MM.1S (cell line): ENCODE data around the gene FUT4.

ENCODE experiments used
- DNase-seq: peaks from one replicate; pipeline ENCODE4 v3.0.0-alpha.2; 2015
- H2AFZ ChIP-seq: fragments of 300-600 bp; sonication (generic); 2 replicates; pipeline ENCODE4 v1.6.0; 2016; ENCODE audit warnings: antibody characterized with exemption, low read length
- H3F3A ChIP-seq: fragments of 300-600 bp; sonication (generic); 2 replicates; pipeline ENCODE4 v1.6.1; 2016; ENCODE audit warnings: mild to moderate bottlenecking, antibody characterized with exemption, low read length, moderate library complexity, mixed read lengths; ENCODE audit not compliant: insufficient read depth
- H3K27ac ChIP-seq: fragments of 300-600 bp; sonication (generic); 2 replicates; pipeline ENCODE4 v1.5.1; 2016; ENCODE audit warnings: mild to moderate bottlenecking, low read length
- H3K27me3 ChIP-seq: fragments of 300-600 bp; sonication (generic); replicated peaks from 2 replicates; pipeline ENCODE4 v1.6.0; 2016; ENCODE audit warnings: low read length; ENCODE audit not compliant: insufficient read depth
- H3K36me3 ChIP-seq: fragments of 300-600 bp; sonication (generic); replicated peaks from 2 replicates; pipeline ENCODE4 v1.6.1; 2016; ENCODE audit warnings: mild to moderate bottlenecking, low read length, mixed read lengths; ENCODE audit not compliant: insufficient read depth
- H3K4me1 ChIP-seq: fragments of 300-600 bp; sonication (generic); 2 replicates; pipeline ENCODE4 v1.6.1; 2016; ENCODE audit warnings: low read length, mixed read lengths
- H3K4me2 ChIP-seq: fragments of 300-600 bp; sonication (generic); 2 replicates; pipeline ENCODE4 v1.6.0; 2016; ENCODE audit warnings: low read depth, low read length
- H3K4me3 ChIP-seq: fragments of 300-600 bp; sonication (generic); 2 replicates; pipeline ENCODE4 v1.5.1; 2016; ENCODE audit warnings: low read length, mixed read lengths
- H3K79me2 ChIP-seq: fragments of 300-600 bp; sonication (generic); 2 replicates; pipeline ENCODE4 v1.6.1; 2016; ENCODE audit warnings: mixed run types, low read length, mixed read lengths
- H3K9ac ChIP-seq: fragments of 300-600 bp; sonication (generic); 2 replicates; pipeline ENCODE4 v1.6.1; 2016; ENCODE audit warnings: low read length, mixed read lengths
- H3K9me2 ChIP-seq: fragments of 300-600 bp; sonication (generic); replicated peaks from 2 replicates; pipeline ENCODE4 v1.6.1; 2016; ENCODE audit warnings: mild to moderate bottlenecking, low read length, mixed read lengths; ENCODE audit not compliant: insufficient read depth
- H3K9me3 ChIP-seq: fragments of 300-600 bp; sonication (generic); replicated peaks from 2 replicates; pipeline ENCODE4 v1.6.1; 2016; ENCODE audit warnings: mild to moderate bottlenecking, low read length, mixed read lengths; ENCODE audit not compliant: insufficient read depth
- H4K20me1 ChIP-seq: fragments of 300-600 bp; sonication (generic); 2 replicates; pipeline ENCODE4 v1.6.1; 2016; ENCODE audit warnings: mild to moderate bottlenecking, low read length, moderate library complexity, mixed read lengths; ENCODE audit not compliant: insufficient read depth
- EZH2 ChIP-seq: fragments of 300-600 bp; sonication (generic); optimal IDR thresholded peaks from 2 replicates; pipeline ENCODE3; 2017; ENCODE audit warnings: low read depth, mild to moderate bottlenecking, antibody characterized with exemption, low read length, mixed read lengths
- EZH2phosphoT487 ChIP-seq: fragments of 300-600 bp; sonication (generic); IDR thresholded peaks from 2 replicates; pipeline ENCODE4 v1.6.1; 2018; ENCODE audit warnings: antibody characterized with exemption, low read length
- TF ChIP-seq, protein P1 (sequence below): fragments of 300-600 bp; sonication (generic); IDR thresholded peaks from 2 replicates; pipeline ENCODE4 v1.5.1; 2016; ENCODE audit warnings: antibody characterized with exemption, low read length, mixed read lengths

FUT4 gene

DNA sequence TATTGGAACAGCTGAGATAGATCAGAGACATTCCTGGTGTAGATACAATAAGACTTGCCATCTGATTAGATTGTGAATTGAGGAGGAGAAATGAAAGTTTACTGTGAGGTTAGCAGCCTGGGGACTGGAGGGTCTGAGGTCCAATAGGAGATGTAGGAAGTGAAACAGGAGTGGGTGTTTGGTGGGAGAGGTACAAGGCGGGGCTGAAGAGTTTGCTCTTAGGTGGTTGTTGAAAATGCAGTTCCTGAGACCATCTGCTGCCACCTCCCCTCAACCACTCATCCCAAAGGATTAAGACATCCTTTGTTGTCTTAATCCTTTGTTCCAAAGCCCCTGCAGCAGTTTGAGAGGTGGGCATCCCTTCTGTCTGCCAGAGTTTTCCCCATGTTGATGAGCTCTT is 38.2 kb downstream of the FUT4 start:
- DNase-seq: no peak
- Histone ChIP-seq H2AFZ (no peak overlapping the region), H3K9me2 (no peaks in the 10 kb centered on the region)

DNA sequence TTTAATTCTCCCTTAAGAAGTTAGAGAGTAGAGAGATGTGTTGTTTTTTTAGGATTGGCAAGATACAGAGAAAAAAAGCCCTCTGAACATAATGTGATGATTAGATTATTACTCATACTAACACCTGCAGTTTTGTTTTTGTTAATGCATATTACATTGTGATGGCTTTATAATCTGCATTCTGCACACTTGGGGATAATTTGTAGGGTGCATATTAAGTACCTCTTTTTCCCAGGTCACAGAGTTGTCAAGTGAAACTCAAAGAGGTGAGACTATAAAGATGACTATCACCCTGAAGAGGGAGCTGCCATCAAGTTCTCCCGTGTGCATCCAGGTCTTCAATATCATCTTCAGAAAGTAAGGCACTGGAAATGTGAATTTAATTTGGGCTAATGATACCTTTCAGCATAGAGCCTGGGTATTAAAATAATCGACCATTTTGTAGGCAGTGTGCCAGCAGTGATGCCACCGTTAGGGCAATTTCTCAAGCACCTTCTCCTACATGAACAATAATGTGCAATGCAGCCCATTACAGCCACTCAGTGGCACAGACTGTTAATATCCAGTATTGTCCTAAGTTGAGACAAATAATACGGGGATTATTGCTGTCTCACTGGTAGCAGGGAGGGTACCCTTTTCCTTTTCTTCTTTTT is 39.6 kb downstream of the FUT4 start:
- H3K9ac ChIP-seq: no peak overlapping the region
- H3K4me3 ChIP-seq: no peak overlapping the region
- H4K20me1 ChIP-seq: no peaks in the 10 kb centered on the region
- no peaks in the 10 kb centered on the region for H3K27me3 ChIP-seq
- H3K9me3 ChIP-seq: no peaks in the 10 kb centered on the region
- no peaks in the 10 kb centered on the region for H3F3A ChIP-seq
- no peak overlapping the region for H2AFZ ChIP-seq
- H3K4me1 ChIP-seq: peaks cover 9% of the 10 kb centered on the region; the same call in 1 of the 2 replicates
- TF ChIP-seq EZH2 (no peak), EZH2phosphoT487 (no peak)
- TF ChIP-seq, protein P1, sequence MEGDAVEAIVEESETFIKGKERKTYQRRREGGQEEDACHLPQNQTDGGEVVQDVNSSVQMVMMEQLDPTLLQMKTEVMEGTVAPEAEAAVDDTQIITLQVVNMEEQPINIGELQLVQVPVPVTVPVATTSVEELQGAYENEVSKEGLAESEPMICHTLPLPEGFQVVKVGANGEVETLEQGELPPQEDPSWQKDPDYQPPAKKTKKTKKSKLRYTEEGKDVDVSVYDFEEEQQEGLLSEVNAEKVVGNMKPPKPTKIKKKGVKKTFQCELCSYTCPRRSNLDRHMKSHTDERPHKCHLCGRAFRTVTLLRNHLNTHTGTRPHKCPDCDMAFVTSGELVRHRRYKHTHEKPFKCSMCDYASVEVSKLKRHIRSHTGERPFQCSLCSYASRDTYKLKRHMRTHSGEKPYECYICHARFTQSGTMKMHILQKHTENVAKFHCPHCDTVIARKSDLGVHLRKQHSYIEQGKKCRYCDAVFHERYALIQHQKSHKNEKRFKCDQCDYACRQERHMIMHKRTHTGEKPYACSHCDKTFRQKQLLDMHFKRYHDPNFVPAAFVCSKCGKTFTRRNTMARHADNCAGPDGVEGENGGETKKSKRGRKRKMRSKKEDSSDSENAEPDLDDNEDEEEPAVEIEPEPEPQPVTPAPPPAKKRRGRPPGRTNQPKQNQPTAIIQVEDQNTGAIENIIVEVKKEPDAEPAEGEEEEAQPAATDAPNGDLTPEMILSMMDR: no peak
- H3K9me2 ChIP-seq: no peaks in the 10 kb centered on the region
- no peak overlapping the region for H3K4me2 ChIP-seq
- no peak overlapping the region for H3K27ac ChIP-seq
- H3K36me3 ChIP-seq: no peaks in the 10 kb centered on the region
- H3K79me2 ChIP-seq: no peaks in the 10 kb centered on the region
- no peak for DNase-seq

More for the DNA sequence above, 38.2 kb downstream of the FUT4 start:
- no peaks in the 10 kb centered on the region for H3K79me2 ChIP-seq
- TF ChIP-seq EZH2phosphoT487: no peak
- no peak for TF ChIP-seq EZH2
- TF ChIP-seq, protein P1: no peak
- no peak overlapping the region for H3K27ac ChIP-seq
- H3F3A ChIP-seq: no peaks in the 10 kb centered on the region
- no peak overlapping the region for H3K9ac ChIP-seq
- H3K27me3 ChIP-seq: no peaks in the 10 kb centered on the region
- no peak overlapping the region for H3K4me2 ChIP-seq
- peaks cover 9% of the 10 kb centered on the region; the same call in 1 of the 2 replicates for H3K4me1 ChIP-seq
- H3K4me3 ChIP-seq: no peak overlapping the region
- H3K9me3 ChIP-seq: no peaks in the 10 kb centered on the region
- H4K20me1 ChIP-seq: no peaks in the 10 kb centered on the region
- no peaks in the 10 kb centered on the region for H3K36me3 ChIP-seq

DNA sequence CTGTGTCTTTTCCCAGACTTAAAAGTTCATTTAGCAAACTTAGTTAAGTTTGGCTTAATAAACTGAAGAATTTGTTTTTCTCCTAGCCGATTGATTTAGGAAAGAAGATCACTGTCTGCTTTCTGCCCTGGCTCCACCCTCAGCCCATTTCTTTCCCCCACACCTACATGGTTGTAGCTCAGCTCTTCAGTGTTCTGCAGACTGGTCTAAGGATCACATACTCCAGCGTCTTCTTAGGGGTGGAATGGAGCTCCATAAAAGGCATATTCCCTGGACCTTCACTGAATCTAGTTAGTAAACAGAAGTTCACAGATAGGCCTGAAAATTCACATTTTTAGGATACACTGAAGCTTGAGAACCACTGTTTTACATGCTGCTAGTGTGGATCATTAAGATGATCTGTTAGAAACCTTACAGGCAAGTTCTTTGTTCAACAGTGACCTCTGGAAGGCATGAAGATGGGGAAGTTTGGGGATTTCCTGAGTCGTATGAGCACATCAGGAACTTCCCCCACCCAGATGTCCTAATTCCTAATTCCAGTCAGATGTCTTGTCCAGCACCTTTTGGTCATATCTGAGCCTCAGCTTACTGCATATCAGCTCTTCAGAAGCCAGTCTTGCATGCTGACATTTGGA is 40.3 kb downstream of the FUT4 start:
- TF ChIP-seq, protein P1: no peak
- TF ChIP-seq EZH2 (no peak), EZH2phosphoT487 (no peak)
- Histone ChIP-seq H3K4me2 (no peak overlapping the region), H2AFZ (peak overlapping the region; percentile 25; the same call in 1 of the 2 replicates), H3K9me2 (no peaks in the 10 kb centered on the region), H3K4me3 (no peak overlapping the region), H3K79me2 (no peaks in the 10 kb centered on the region), H4K20me1 (no peaks in the 10 kb centered on the region), H3F3A (no peaks in the 10 kb centered on the region), H3K27ac (no peak overlapping the region), H3K36me3 (no peaks in the 10 kb centered on the region), H3K4me1 (peaks cover 9% of the 10 kb centered on the region; the same call in 1 of the 2 replicates), H3K27me3 (no peaks in the 10 kb centered on the region), H3K9me3 (no peaks in the 10 kb centered on the region), H3K9ac (no peak overlapping the region)
- no peak for DNase-seq
